NCI-H2196 treated with DMSO at 0.1 percent for 48 hours (cell line): Measurements from ENCODE around the gene OSBPL5.

Experiments used
- DNase-seq: peaks from one replicate; lab custom pipeline; 2025; ENCODE audit not compliant: unreplicated experiment; lab: John Stamatoyannopoulos, UW

The OSBPL5 gene

DNA sequence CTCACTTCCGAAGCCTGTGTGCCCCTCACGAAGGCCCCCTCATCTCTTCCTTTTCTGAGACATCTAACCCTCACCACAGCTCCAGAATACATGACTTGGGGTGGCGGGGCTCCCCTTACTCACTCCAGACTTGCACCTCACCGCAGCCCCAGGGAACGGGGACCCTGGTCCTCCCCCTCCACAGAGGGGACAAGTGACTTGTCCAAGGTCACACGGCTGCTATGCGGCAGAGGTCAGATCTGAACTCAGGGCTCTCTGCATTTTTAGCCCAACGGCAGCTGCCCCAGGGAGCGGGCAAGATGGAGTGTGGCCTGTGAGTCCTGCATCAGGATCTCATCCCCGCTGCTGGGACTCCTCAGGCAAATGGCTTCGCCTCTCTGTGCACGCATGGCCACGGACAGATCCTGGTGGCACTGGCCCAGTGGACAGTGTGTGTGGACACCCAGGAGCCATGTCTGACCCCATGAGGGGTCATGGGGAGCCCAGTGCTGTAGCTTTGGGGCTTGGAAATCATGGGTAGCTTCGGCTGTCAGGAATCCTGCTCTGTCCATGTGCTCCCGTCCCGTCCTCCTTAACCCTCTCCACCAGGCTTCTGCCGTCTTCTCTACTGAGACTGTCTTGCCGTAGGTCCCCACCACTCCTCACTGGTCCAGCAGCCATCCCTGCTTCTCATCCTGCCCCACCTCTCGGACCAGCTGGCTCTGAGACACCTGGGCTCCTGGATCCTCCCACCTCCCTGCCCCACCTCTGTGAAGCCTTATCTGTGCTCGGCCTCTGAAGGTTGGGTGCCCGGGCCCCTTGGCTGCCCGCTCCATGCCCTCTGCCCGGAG lies 59.9 kb downstream of the OSBPL5 start:
- no peak for DNase-seq

DNA sequence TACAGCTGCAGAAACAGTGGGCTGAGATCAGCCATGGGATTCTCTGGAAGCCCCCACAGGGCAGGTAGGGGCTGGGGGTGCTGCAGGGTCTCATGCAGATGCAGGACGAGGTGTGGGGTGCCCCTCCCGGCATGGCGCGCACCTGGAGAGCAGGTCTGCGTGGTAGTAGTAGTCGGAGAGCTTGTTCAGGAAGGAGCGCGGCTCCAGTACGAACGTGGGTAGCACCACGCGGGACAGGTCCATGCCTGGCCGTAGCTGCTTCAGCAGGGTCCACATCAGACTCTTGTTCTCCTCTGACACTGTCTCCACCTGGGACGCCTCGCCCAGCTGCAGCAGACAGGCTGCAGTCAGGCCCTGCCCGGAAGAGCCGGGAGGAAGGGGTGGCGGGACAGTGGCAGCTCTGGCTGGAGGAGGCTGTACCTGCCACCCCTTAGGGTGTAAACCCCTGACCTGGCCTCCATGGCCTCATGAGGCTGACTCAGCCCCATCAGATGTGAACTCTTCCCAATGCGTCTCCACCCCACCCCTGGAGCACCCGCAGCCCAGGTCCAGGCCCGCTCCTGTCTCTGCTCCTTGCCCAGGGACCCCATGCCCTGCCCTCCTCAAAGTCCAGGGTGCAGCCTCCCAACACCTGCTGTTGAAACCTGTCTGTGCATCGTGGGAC lies 60.9 kb downstream of the OSBPL5 start:
- no peak for DNase-seq

DNA sequence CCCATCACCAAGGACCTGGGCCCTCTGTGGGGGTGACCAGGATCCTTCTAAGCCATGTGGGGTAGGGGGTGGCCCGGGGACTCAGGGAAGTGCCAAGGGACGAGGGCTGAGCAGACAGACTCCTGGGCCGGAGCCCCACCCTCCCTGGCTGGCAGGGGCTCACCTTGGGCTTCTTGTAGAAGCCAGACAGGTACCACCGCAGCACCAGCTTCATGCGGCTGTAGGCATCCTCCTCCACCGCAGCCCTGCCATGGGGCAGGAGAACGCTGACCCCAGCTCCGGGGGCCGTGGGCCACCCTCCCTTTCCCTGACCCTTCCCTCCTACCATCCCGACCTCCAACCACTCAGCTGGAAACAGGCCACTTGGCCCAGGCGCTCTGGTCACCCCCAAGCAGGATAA lies 62.0 kb downstream of the OSBPL5 start:
- DNase-seq: no peak

DNA sequence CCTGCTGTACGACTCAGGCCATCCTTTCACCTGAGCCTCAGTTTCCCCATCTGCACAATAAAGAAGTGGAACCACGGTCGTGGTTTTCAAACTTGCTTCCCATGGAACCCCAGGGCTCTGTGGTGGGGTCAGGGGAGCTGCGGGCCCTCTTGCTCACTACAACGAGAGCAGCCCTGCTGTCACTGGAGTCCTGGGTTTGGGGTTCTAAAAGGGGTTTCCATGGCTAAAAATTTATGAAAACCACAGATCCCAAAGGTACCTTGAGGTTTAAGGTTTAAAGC lies 62.5 kb downstream of the OSBPL5 start:
- no peak for DNase-seq

DNA sequence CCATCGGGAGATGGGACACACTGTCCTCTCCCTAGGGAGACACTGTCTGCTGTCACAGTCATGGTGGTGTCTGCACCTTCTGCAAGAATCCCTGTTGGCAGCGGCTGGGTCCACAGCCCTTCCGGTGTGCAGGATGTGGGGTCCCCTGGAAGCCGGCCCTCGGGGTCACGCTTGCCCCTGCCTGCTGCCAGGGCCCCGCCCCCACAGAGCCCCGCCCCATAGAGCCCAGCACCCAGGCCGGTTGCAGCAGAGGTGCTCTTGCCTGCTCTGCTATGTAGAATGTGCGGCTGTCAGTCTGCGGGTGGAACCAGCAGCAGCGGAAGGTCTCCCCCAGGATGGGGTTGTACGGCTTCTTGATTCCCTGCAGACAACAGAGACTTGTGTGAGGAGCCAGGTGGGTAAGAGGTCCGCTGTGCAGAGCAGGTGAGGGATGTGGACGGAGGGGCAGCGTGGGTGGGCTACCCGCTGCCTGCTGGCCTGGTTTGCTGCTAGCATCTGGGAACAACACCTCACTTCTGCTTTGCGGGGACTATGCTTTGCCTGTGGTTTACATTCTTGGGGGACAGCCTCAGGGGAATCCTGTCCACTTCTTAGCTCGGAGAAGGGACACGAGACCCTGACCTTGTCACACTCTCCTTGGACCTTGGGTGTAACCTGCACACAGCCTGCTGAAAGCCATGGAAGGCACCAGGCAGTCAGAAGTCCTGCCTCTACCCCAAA lies 63.0 kb downstream of the OSBPL5 start:
- no peak for DNase-seq

DNA sequence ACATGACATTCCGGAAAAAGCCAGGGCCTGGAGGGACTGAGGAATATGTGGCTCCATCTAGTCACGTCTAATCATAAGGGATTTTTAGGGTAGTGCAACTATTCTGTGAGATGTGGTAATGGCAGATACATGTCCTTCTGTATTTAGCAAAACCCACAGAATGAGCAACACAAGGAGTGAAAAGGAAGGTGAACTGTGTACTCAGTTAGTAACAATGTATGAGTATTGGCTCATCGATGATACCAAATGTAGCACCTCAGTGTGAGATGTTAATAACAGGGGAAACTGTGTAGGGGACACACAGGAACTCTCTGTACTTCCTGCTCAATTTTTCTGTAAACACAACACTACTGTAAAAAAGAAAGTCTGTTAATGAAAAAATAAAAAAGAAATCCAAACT lies 65.9 kb downstream of the OSBPL5 start:
- DNase-seq: no peak

DNA sequence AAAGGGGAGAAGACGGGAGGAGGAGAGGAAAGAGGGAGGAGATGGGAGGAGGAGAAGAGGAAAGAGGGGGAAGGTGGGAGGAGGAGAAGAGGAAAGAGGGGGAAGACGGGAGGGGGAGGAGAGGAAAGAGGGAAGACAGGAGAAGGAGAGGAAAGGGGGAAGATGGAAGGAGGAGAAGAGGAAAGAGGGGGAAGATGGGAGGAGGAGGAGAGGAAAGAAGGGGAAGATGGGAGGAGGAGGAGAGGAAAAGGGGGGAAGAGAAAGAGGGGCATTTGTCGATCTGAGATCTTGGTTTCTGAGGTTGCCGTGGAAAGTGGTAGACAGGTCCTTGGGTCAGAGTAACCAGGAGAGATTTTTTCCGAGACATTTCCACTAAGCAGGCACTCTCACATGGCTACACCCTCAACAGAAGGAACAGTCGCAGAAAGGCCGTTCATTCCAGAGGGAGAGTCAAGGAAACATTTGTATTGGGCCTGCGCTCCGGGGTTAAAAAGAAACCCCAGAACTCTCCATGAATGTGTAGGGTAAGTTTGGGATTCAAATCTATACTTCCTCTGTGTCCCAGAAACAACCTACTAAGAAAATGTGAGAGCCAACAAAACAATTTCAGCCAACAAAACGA lies 68.1 kb downstream of the OSBPL5 start:
- no peak for DNase-seq

DNA sequence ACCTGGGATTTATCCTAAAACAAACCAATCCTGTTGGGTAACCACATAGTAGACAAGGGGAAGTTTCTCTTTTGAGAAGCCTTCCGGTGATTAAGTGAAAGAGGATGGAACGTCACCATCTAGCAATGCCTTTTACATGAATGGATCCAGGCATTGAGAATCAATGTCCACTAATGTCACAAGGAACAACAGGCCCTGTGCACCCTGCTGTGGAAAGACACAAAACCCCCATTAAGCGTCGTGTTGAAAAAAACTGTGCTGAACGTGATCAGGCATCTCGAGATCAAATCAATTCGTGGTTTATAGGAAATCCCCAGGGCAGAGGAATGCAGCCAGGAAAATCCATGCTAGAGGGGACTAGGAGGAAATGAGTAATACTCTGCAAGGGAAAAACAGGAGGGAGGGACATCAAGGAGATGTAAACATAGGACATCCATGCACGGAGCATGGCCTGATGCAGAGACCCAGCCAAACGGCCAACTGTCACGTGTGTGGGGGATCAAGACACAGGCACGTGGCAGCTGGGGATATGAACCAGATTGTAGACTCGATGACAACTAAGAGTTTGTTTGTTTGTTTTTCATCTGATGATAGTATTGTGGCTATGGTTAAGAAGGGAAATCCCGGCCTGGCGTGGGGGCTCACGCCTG lies 69.3 kb downstream of the OSBPL5 start:
- DNase-seq: no peak

DNA sequence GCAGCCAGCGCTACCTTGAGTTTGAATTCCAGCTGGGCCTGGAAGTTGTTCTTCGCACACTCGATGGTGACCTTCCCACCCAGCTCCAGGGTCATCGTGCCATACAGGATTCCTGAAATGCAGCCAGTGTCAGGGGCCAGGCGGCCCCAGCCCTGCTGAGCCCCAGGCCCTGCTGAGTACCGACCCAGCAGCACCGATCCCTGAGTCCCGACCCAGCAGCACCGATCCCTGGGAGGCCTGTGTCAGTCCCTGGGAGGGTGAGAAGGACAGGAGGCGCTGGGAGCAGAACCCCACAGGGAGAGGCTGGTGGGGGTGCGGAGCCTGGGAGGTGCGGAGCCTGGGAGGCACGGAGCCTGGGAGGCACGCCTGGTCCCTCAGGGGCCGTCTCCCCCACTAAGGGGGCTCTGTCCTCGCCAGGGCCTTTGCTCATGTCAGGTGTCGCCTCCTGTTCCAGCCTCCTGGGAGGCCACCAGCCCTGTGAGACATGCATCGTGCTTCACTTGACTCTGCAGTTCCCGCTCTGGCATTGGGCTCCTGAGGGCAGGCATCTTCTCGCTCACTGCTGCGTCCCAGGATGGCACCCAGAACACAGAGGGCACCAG lies 70.8 kb downstream of the OSBPL5 start:
- DNase-seq: no peak

DNA sequence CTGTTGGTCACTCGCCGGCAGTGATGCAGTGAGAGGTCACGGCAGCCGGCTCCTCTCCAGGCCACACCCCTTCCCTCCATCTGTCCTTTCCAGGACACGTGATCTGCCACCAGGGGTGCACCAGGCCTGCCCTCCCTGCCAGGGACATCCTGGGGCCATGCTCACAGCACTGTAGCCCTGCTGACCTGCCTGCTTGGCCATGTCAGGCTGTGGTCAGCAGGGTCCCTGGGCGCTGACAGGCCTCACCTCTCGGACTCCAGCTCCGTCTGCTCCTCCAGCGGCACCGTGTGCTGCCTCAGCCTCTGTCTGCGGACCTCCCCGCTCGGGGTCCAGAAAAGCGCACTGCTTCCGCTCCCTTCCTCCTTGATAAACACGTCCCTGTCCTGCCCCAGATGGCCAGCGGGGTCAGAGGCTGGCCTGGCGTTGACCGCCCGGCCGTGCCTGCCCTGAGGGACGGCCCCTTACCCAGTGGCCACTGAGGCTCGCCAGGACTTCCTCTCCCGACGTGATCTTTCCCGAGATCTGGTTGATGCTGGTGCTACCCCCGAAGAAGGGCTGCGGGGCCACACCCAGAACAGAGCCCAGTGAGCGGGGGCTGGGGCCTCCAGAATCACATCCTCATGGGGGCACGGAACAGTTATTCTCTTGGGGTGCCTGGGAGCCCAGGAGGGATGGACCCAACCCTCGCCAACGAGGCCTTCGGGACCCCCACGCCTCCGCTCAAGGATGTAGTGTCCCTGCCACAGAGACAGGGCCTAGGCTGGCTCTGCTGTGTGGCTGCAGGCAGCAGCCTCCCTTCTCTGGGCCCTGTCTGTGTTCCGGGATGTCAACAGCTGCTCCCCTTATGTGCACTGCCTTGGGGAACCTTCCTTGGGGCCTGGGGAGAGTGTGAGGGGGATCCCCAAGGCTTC lies 71.6 kb downstream of the OSBPL5 start:
- peak; percentile 28 for DNase-seq

DNA sequence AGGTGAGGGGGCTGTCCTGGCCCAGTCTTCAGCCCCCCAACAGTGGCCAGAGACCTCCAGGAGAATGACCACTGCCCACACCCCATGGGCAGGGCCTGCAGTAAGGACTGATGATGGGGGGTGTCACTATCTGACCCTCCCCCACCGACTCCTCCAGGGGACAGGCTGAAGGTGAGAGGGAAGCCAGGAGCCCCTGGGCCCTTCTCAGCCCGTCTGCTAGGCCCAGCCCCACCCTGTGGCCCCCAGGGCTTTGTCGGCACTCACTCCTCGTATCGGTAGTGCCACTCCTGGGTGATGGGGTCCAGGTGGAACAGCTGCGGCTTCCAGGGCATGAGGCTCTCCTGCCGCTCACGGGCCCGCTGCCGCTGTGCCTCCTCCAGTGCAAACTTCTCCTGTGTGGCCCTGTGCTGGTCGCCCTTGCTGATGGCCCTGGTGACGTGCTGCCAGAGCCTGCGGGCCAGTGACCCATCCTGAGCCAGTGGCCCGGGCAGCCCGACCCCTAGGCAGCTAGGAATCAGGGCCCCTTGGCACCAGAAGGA lies 72.4 kb downstream of the OSBPL5 start:
- no peak for DNase-seq

DNA sequence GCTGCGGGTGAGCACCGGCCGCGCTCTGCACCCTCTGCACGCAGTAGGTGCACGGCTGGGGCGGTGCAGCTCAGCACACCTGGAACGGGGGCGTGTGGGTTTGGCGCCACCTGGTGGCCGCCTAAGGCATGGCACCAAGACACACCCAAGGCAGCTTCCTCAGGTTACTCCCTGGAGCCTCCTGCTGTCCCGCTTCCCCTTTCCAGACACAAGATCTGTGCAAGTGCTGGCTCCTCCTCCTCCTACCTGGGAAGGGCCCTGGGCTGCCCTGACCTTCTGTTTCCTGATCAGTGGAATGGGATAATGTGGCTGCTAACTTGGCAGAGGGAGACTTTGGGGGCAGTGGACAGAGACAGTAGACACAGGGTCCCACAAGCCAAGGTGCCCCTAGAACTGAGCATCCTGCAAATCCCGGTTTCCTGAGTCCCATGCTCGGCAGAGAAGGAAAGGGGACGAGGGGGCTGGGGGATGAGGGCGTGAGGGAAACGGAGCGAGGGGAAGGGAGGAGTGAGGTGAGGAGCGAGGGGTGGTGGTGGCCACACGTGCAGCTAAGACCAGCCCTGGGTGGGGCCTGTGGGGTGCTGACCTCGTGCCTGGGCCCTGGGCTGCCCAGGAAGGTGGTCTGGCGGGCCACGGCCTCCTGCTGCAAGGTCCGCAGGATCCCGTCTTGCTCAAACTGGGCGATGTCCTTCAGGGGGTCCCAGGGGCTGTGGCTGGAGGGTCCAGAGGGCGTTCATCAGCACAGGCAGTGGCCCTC lies 73.1 kb downstream of the OSBPL5 start:
- DNase-seq: peak; percentile 67

DNA sequence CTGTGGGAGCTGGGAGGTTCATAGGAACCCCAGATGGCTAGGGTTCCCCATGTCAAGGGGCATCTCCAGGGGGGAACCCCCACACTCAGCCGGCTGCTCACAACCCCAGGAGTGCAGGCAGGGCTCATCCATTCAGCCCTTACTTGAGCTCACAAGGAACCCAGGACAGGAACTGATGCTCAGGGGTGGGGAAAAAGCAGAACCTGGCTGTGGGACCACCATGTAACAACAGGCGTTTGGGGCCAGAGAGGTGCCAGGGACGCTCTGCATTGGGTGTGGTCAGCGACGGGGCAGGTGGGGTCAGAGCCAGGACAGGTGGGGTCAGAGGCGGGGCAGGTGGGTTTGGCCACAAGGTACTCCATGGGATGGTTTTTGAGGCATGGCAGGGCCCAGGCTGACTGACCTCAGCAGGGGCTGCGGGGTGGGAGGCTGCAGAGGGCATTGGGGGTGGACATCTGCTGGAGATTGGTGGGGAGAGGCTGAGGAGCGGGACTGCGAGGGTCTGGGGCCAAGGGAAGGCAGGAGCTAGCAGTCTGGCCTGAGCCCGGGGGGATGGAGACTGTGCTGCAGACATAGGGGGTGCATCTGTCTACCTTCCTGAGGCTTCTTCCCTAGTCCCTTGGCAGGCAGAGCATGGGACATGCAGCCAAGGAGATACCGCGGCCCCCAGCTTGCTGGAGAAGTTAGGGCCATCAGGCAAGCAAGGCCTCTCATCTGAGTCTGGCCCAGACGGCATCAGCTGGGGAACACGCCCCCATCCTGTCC lies 73.8 kb downstream of the OSBPL5 start:
- no peak for DNase-seq

DNA sequence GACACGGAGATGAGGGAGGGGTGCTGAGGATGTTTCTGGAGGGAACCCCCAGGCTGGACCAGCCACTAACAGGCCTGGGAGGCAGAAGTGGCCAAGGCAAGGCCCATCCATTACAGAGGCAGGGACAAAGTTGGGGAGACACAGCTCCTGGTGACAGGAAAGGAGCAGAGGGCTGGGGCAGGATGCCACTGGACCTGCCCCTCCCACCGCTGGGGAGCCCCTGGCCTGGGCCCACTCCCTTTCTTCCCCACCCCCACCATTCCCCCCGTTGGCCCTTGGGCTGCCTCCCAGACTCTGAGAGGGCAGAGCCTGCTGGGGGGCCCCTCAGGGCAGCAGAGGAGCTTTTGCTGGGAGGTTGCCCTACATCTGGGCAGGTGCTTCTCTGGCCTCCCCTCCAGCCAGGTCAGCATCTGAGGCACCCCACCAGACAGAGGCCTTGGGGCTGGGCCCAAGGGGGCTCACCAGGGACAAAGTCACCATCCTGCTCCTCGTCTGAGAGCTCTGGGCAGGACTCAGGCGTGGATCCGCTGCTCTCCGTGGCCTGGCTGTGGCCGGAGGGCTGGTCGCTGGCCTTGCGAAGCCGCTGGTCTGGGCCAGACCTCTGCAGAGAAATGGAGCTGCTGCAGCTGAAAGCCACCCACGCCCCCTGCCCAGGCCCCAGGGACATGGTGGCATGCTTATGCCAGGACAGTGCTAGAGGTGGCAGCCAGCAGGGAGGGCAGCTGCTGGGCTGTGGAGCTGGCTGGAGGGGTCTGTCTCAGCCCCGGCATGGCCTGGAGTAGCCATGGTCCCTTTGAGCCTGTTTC lies 74.8 kb downstream of the OSBPL5 start:
- no peak for DNase-seq

DNA sequence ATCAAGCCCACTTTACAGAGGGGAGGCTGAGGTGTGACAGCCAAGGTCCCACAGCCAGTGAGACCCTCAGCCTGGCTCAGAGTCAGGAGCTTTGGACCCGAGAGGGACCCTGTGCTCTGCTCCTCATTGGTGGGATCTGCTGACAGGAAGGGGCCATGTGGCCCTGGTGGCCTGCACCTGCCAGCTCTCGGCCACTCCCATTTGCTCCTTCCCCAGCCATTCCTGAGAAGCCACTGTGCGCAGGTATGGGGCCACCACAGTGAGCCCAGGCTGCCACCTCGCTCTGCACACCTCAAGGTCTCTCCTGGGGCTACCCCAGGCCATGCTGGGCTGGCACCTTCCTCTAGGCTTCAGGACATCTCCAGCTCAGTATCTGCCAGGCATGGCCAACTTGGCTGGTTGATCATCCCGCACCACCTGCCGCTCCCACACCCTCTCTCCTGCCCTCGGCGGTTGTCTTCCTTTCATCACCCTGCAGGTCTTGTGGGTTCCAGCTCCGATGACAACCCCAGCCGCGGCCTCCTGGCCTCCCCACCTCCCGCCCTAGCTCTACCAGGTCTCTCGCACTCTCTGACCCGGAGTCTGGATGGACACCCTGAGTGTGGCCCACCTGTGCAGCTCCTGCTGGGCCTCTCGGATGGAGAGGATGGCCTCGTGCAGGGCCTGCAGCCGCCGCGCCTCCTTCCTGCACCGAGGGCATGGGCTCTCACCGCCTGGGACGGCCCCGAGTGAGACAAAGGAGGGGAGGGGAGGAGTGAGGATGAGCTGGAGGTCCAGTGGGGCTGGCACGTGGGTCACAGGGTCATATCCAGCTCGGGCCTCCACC lies 75.7 kb downstream of the OSBPL5 start:
- DNase-seq: no peak

DNA sequence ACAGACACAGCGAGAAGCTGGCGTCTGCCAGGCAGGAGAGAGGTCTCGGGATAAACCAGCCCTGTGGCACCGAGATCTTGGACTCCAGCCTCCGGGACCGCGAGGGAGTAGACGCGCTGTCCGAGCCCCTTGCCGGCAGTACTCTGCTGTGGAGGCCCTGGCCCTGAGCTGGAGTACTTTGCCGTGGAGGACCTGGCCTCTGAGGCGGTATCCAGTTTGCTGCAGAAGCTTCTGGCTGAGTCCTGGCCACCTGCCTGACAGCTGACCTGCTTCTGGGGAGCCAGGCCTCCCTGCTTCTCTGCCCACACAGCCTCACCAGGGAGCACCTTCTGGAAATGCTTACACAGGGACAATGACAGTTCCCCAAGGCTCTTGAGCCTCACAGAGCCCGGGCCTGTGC lies 76.3 kb downstream of the OSBPL5 start:
- no peak for DNase-seq
